SU-DHL-6 (cell line): ENCODE data around the gene GRIK4.

Experiments
- EZH2phosphoT487 ChIP-seq: fragments of 200-600 bp; sonication (generic), shearing (Covaris generic); conservative IDR thresholded peaks from 2 replicates; pipeline ENCODE4 v1.6.1; 2018; ENCODE audit warnings: mild to moderate bottlenecking, antibody characterized with exemption, low read length, moderate library complexity, mixed read lengths
- TF ChIP-seq, protein P1 (sequence below): fragments of 200-600 bp; sonication (generic); IDR thresholded peaks from one replicate; pipeline ENCODE4 v1.5.1; 2017; ENCODE audit warnings: antibody characterized with exemption, mild to moderate bottlenecking, low read length, moderate library complexity; ENCODE audit not compliant: insufficient read depth, poor library complexity, severe bottlenecking

DNA sequence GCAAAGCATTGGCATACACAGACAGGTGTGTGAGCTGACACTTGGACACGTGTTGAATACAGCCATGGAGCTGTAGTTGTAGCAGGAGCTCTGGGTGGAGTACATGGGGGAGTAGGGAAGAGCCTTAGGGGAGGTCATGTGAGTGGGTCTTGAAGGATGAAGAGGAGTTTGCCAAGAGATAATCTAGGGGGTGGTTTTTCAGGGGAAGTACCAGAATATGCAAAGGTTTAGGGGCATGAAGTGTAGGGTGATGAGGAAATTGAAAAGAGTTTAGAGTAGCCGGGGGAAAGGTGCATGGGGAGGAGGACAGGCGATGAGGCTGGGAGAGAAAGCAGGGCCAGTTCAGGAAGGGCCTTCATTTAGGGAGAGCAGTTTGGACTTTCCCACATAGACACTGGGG is 74.5 kb downstream of the GRIK4 start:
- TF ChIP-seq, protein P1, sequence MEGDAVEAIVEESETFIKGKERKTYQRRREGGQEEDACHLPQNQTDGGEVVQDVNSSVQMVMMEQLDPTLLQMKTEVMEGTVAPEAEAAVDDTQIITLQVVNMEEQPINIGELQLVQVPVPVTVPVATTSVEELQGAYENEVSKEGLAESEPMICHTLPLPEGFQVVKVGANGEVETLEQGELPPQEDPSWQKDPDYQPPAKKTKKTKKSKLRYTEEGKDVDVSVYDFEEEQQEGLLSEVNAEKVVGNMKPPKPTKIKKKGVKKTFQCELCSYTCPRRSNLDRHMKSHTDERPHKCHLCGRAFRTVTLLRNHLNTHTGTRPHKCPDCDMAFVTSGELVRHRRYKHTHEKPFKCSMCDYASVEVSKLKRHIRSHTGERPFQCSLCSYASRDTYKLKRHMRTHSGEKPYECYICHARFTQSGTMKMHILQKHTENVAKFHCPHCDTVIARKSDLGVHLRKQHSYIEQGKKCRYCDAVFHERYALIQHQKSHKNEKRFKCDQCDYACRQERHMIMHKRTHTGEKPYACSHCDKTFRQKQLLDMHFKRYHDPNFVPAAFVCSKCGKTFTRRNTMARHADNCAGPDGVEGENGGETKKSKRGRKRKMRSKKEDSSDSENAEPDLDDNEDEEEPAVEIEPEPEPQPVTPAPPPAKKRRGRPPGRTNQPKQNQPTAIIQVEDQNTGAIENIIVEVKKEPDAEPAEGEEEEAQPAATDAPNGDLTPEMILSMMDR, result no peak
- no peak for TF ChIP-seq EZH2phosphoT487
